GM19193 (cell line): Measurements from ENCODE around the gene CTSS.
A peak's percentile ranks its signal among the peaks of the same experiment; 100 is the strongest.

Source experiments
- POLR2A ChIP-seq: IDR thresholded peaks from 4 replicates; pipeline ENCODE4 v1.6.1; 2011; ENCODE audit not compliant: insufficient read depth, insufficient read length; ENCODE audit errors: extremely low read depth

CTSS gene

DNA sequence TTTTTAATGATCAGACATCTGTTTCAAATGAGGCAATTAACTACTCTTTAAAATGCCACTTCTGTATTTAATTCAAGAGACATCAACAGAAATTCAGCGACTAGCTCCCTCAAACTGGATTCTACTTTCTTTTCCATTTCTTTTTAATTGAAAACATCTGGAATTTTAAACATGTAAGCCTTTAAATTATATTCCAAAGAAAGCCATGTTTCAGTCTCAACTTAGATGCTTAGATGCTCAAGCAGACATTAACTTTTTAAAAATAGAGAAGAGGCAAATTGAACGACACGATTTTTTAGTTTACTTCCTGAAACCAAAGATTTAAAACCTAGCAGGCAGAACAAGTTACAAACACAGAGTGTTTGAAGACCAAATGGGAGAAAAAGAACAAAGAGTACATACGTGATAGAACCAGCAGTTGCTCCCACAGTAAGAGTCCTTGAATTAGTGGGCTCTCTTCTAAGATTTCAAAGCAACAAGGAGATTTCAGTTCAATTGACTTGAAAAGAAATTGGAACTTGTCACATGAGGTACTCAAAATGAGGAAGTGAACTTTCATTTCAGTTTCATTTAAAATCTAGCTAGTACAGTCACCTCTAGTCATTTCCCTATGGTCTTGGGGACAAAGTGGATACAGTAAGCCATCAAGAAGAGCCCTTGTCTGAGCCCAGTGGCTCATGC lies at the start of gene CTSS:
TSS of gene CTSS (minus strand) at position 483 of the 681 bp plus-strand sequence. CDS start 1,015 bp downstream, outside the sequence.
- no peak for TF ChIP-seq POLR2A

DNA sequence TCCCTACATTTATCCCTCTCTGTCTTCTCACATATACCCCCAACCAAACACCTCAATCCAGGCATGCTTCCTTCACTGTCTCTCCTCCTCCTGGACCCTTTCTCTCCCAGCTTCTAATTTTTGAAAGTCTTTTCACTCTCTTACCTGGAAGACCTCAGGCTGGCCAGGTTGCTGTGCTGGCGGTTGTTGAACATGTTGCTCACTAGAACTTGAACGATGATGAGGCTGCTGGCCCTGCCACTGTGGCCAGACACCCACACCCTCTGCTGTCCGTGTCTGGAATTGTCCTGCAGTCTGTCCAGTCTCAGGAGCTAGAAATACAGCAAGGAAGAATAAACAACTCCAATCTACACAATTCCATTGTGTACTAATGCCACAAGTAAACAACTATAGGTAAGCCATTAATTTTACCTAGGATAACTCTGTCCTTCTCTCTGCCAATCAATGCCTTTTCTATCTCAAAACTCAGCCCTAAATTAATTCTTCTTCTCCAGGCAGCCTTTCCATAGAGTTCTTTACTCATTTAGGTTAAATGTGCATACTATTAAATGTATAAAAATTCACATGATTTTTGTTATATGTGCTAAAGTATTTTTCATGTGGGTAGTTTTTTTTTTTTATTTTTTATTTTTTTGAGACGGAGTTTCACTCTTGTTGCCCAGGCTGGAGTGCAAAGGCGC lies 47.6 kb upstream of the CTSS start:
- TF ChIP-seq POLR2A = no peak

GRCh38 chr1:150810958-150811659 lies 45.5 kb upstream of the CTSS start:
- no peak for TF ChIP-seq POLR2A

- no peak for TF ChIP-seq POLR2A
Measured at GRCh38 chr1:150809651-150810050, 44.1 kb upstream of the CTSS start.

DNA sequence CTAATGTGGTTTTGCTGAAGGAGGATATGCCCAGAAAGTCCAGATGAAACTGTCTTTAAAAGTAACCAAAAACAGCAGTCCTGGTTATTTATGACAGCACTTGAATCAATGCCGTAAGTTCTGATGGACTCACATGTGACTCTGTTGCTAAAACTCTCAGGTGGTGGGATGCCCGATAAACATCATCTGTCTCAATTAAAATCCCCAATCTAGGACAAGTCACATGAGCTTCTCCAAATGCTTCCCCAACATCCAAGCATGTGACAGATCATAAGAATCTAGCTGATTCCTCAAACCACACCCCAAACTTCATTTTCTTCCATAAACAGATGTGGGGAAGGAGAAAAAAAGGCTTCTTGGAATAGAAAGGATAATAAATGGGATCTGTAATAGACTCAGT lies 43.3 kb upstream of the CTSS start:
- no peak for TF ChIP-seq POLR2A

GRCh38 chr1:150808121-150808520 lies 42.5 kb upstream of the CTSS start, which contains the start of gene CTSK:
Gene CTSK (minus strand): TSS chr1:150808260. CDS start chr1:150806805, 1,455 bp downstream.
- peak; percentile 22 for TF ChIP-seq POLR2A

- TF ChIP-seq POLR2A = no peak
Measured at GRCh38 chr1:150807249-150808023, 41.9 kb upstream of the CTSS start.

GRCh38 chr1:150805899-150806298 lies 40.3 kb upstream of the CTSS start:
- no peak for TF ChIP-seq POLR2A

- TF ChIP-seq POLR2A = no peak
Measured at GRCh38 chr1:150804671-150805070, 39.1 kb upstream of the CTSS start.

- no peak for TF ChIP-seq POLR2A
Measured at GRCh38 chr1:150799089-150799488, 33.5 kb upstream of the CTSS start.

- TF ChIP-seq POLR2A = no peak
Measured at GRCh38 chr1:150798525-150798924, 32.9 kb upstream of the CTSS start.

GRCh38 chr1:150796374-150796773 lies 30.8 kb upstream of the CTSS start:
- no peak for TF ChIP-seq POLR2A

DNA sequence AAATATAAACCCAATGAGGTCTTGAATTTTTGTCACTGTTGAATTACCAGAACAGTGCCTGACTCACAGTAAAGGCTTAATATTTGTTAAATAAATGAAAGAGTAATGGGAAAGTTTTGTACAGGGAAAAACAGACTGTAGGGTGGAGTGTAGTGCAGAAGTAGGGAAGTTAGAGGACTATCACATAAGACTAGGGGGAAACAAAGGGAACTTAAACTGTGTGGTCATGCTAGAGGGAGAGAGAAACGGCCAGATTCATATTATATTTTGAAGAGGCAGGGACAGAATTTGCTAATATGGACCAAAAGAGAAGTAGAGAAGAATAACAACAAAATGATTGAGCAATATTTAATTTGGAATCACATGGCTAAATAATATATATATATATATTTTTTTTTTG lies 27.6 kb upstream of the CTSS start:
- TF ChIP-seq POLR2A = no peak

GRCh38 chr1:150791585-150791984 lies 26.0 kb upstream of the CTSS start:
- no peak for TF ChIP-seq POLR2A

DNA sequence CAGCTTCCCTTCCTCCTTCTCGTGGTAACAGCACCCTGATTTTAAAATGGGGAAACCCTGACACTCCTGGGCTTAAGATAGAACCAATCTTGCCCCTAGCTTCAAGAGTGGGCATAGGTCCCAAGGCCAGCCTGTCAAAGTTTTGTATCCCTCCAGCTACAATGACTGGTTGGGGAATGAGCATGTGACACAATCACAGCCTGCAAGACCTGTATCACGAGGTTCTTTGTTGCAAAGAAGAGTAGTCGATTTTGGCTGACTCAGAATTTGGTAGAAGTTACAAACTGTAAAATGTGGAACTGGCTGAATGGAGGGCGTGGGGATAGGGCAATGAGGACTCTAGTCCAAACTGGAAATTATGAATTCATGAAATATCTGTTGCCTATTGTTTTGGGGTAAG lies 23.8 kb upstream of the CTSS start:
- no peak for TF ChIP-seq POLR2A
